GM12878 (cell line): ENCODE results near the gene ZNF416. TPM values are rescaled to one million over a fixed set of nuclear protein-coding genes. Genes with fewer than 3 reads are reported as not detected.

Experiments used
- ATAC-seq: fragments of 200-7000 bp; cut with Tn5 transposase; 3 replicates; pipeline ENCODE4 v1.9.1; 2020; ENCODE audit warnings: mild to moderate bottlenecking, moderate library complexity
- BruUV-seq: library from RNA; stranded (reverse); fragments of 400-500 nt; replicated peaks from 2 replicates; lab custom pipeline; 2021; lab: Mats Ljungman, UMichigan
- CTCF ChIA-PET: fragments of 300-600 bp; sonication (Branson Sonifier 250); formaldehyde crosslinking; extraction: SDS; loops from one replicate; lab custom pipeline; 2021; ENCODE audit warnings: inconsistent platforms; lab: Yijun Ruan, JAX
- POLR2A ChIA-PET: fragments of 350-600 bp; formaldehyde crosslinking; extraction: SDS; loops from one replicate; lab custom pipeline; 2021; ENCODE audit warnings: inconsistent platforms; lab: Charles Lee
- RAD21 ChIA-PET: fragments of 300-600 bp; sonication (Branson Sonifier 250); formaldehyde crosslinking; loops from one replicate; lab custom pipeline; 2023; ENCODE audit warnings: antibody characterized with exemption; ENCODE audit not compliant: unreplicated experiment; lab: Charles Lee
- SMC1A ChIA-PET: fragments of 300-600 bp; sonication (Branson Sonifier 250); formaldehyde crosslinking; loops from one replicate; lab custom pipeline; 2023; ENCODE audit not compliant: unreplicated experiment, uncharacterized antibody; lab: Charles Lee
- DNase-seq: peaks from one replicate; pipeline ENCODE4 v3.0.0-alpha.2; 2011; ENCODE audit warnings: low read depth, low spot score
- FAIRE-seq: peaks from 3 replicates; lab custom pipeline; 2011; peaks lifted over from hg19 to GRCh38; lab: Jason Lieb, UNC
- H2AFZ ChIP-seq: 2 replicates; pipeline ENCODE4 v1.6.0; 2011; ENCODE audit warnings: low read depth, low read length, control low read depth; ENCODE audit not compliant: control insufficient read depth
- H3K27ac ChIP-seq: 2 replicates; pipeline ENCODE4 v1.5.1; 2011; ENCODE audit warnings: control low read depth; ENCODE audit not compliant: control insufficient read depth, insufficient read depth
- H3K27me3 ChIP-seq, 2 experiments: replicated peaks in 1 of 2; 2 replicates each; pipeline versions ENCODE4 v1.6.0 to v1.6.1; 2011; ENCODE audit warnings: low read length in 1 of 2; ENCODE audit not compliant: control insufficient read depth in 2 of 2, insufficient read depth in 2 of 2
- H3K36me3 ChIP-seq, 2 experiments: 2 replicates each; pipeline ENCODE4 v1.5.1; 2011; ENCODE audit warnings: low read length in 1 of 2; ENCODE audit not compliant: control insufficient read depth in 2 of 2, insufficient read depth in 2 of 2
- H3K4me1 ChIP-seq: 2 replicates; pipeline ENCODE4 v1.6.1; 2011; ENCODE audit warnings: mild to moderate bottlenecking, low read length, moderate library complexity, mixed read lengths; ENCODE audit not compliant: control insufficient read depth, insufficient read depth
- H3K4me2 ChIP-seq: 2 replicates; pipeline ENCODE4 v1.6.0; 2011; ENCODE audit warnings: control low read depth; ENCODE audit not compliant: control insufficient read depth, insufficient read depth
- H3K4me3 ChIP-seq: fragments of 200-600 bp; sonication (generic); 2 replicates; pipeline ENCODE4 v1.5.1; 2016
- H3K79me2 ChIP-seq: 2 replicates; pipeline ENCODE4 v1.6.0; 2011; ENCODE audit warnings: low read length; ENCODE audit not compliant: control insufficient read depth, insufficient read depth
- H3K9ac ChIP-seq: 2 replicates; pipeline ENCODE4 v1.8.0; 2011; ENCODE audit warnings: low read length, control low read depth, mixed read lengths; ENCODE audit not compliant: control insufficient read depth, insufficient read depth
- H3K9me3 ChIP-seq: replicated peaks from 3 replicates; pipeline ENCODE4 v1.5.1; 2011; ENCODE audit warnings: mild to moderate bottlenecking, low read length; ENCODE audit not compliant: control insufficient read depth, insufficient read depth
- H4K20me1 ChIP-seq: 2 replicates; pipeline ENCODE4 v1.6.0; 2011; ENCODE audit not compliant: control insufficient read depth, insufficient read depth
- ATF7 ChIP-seq: fragments of 450-650 bp; IDR thresholded peaks from 2 replicates; pipeline ENCODE4 v1.6.1; 2016; ENCODE audit warnings: low read depth, mild to moderate bottlenecking
- BCLAF1 ChIP-seq: fragments of 450-650 bp; IDR thresholded peaks from 2 replicates; pipeline ENCODE4 v1.6.1; 2017; ENCODE audit warnings: antibody characterized with exemption, mild to moderate bottlenecking, moderate library complexity
- CBFB ChIP-seq: IDR thresholded peaks from 2 replicates; pipeline ENCODE4 v1.6.1; 2016; ENCODE audit warnings: antibody characterized with exemption, low read depth
- ETV6 ChIP-seq, 2 experiments: fragments of 450-650 bp in 1 of 2; IDR thresholded peaks in 1 of 2; conservative IDR thresholded peaks in 1 of 2; 2 replicates each; pipeline ENCODE4 v1.6.1; 2014; ENCODE audit warnings: antibody characterized with exemption in 1 of 2, borderline replicate concordance in 1 of 2, low read depth in 1 of 2, mild to moderate bottlenecking in 1 of 2, moderate library complexity in 1 of 2
- NBN ChIP-seq: fragments of 450-650 bp; IDR thresholded peaks from 2 replicates; pipeline ENCODE4 v1.6.1; 2016
- NFYA ChIP-seq: IDR thresholded peaks from 2 replicates; pipeline ENCODE4 v1.6.1; 2011; ENCODE audit warnings: low read depth, mild to moderate bottlenecking, low read length, improper control_type of control experiment, borderline replicate concordance
- NRF1 ChIP-seq: conservative IDR thresholded peaks from 2 replicates; pipeline ENCODE4 v1.6.1; 2011; ENCODE audit warnings: mild to moderate bottlenecking, low read depth, low read length, improper control_type of control experiment
- POLR2AphosphoS2 ChIP-seq: IDR thresholded peaks from 2 replicates; pipeline ENCODE4 v1.6.1; 2011; ENCODE audit warnings: low read depth, mild to moderate bottlenecking, low read length, improper control_type of control experiment, moderate library complexity
- POU2F2 ChIP-seq: IDR thresholded peaks from 3 replicates; pipeline ENCODE4 v1.6.1; 2011; ENCODE audit warnings: low read depth, mild to moderate bottlenecking, low read length, borderline replicate concordance
- RFX5 ChIP-seq: IDR thresholded peaks from 2 replicates; pipeline ENCODE4 v1.6.1; 2011; ENCODE audit warnings: low read depth, low read length, improper control_type of control experiment
- SREBF2 ChIP-seq: IDR thresholded peaks from 2 replicates; pipeline ENCODE4 v1.6.1; 2012; ENCODE audit warnings: mild to moderate bottlenecking, low read length
- ZBTB40 ChIP-seq: fragments of 450-650 bp; IDR thresholded peaks from 2 replicates; pipeline ENCODE4 v1.6.1; 2016; ENCODE audit warnings: mild to moderate bottlenecking, moderate library complexity, borderline replicate concordance
- ZNF207 ChIP-seq: fragments of 450-650 bp; IDR thresholded peaks from 2 replicates; pipeline ENCODE4 v1.6.1; 2014; ENCODE audit warnings: antibody characterized with exemption, mild to moderate bottlenecking, borderline replicate concordance
- WGBS: methylation state at CpG from one replicate; pipeline ENCODE4 v1.1.6; 2016; ENCODE audit warnings: low lambda C conversion rate; ENCODE audit not compliant: insufficient replicate concordance, insufficient coverage; ENCODE audit errors: missing lambda C conversion rate; 5-methylcytosine and 5-hydroxymethylcytosine counted together
- in situ Hi-C: fragments of 300-500 bp; cut with MboI; formaldehyde crosslinking; loops from 9 replicates; pipeline ENCODE4 v1.14.3; 2018; ENCODE audit warnings: mixed read lengths
- intact Hi-C: fragments of 100-400 bp; cut with micrococcal nuclease; formaldehyde crosslinking; loops from one replicate; pipeline ENCODE4 v1.14.2; 2022; ENCODE audit not compliant: unreplicated experiment
- polyA plus RNA-seq, 11 experiments: library from polyadenylated mRNA; depleted of rRNA in 4 of 11; unstranded in 6 of 11; stranded (reverse) in 5 of 11; fragments of >200 nt; fragmentation: Nextera tagmentation in 4 of 11; fragmentation: Illumina TruSeq in 1 of 11; extraction: Ambion mirVana in 4 of 11; extraction: Trizol in 1 of 11; gene quantifications; 1 replicate in 1 of 11; 2 replicates in 10 of 11; pipeline versions ENCODE4 v1.2.1 to v1.2.3, GENCODE V29; 2011 to 2016; ENCODE audit warnings: inconsistent platforms in 2 of 11, missing spikeins in 2 of 11, low read depth in 1 of 11
- total RNA-seq, 4 experiments: library from RNA; depleted of rRNA in 3 of 4; stranded (reverse); fragments of >200 nt in 3 of 4; fragmentation: Illumina TruSeq in 1 of 4; extraction: Trizol in 1 of 4; gene quantifications; 2 replicates each; pipeline versions ENCODE4 v1.2.1 to v1.2.3, GENCODE V29; 2013 to 2021
- TF ChIP-seq, protein P1 (sequence below): fragments of 450-650 bp; IDR thresholded peaks from 2 replicates; pipeline ENCODE4 v1.6.1; 2016; ENCODE audit warnings: mild to moderate bottlenecking

The ZNF416 gene
- total and polyA plus RNA-seq, 10 of the 15 experiments (the other 5 are each of a cell fraction or from before 2014, with no cell fraction given) = 1.2 to 5.4 (median 4.7) TPM

- DNase-seq (peak; percentile 52), FAIRE-seq (peak; percentile 23), ATAC-seq (peak; percentile 100)
- in situ Hi-C loops (no loop called here), intact Hi-C loops (loop anchor here (1.0 kb wide), 1 partner anchor 36 kb away; the partner anchor contains the start of gene ZNF416)
- peak within 1 kb of the TSS; percentile 67 for H3K27ac ChIP-seq
- H3K4me2 ChIP-seq = peak within 1 kb of the TSS; percentile 79
- H4K20me1 ChIP-seq = no peaks in the 10 kb centered on the region
- H2AFZ ChIP-seq = peak within 1 kb of the TSS; percentile 93
- peak within 1 kb of the TSS; percentile 74 for H3K9ac ChIP-seq
- H3K36me3 ChIP-seq = peaks cover 3 to 11% of the 10 kb centered on the region in 2 experiments; a peak in 2 of 4 replicates
- no peaks in the 10 kb centered on the region for H3K27me3 ChIP-seq
- peak within 1 kb of the TSS; percentile 88 for H3K4me3 ChIP-seq
- ChIA-PET POLR2A (interaction anchor here (1.0 kb wide), 1 partner anchor 19 kb away, joined by 4 read pairs; the partner anchor contains the start of gene ZNF211), SMC1A (interaction anchor here (1.2 to 1.3 kb wide), 2 partner anchors 56 to 68 kb away, joined by 3 to 5 read pairs; partner anchors contain the start of gene ZNF551), CTCF (interaction anchor here (0.9 to 1.3 kb wide), 2 partner anchors 14 to 20 kb away, joined by 3 to 4 read pairs; no protein-coding TSS in a partner anchor), RAD21 (no interaction called here)
- peaks cover 48% of the 10 kb centered on the region for H3K9me3 ChIP-seq
- peaks cover 14% of the 10 kb centered on the region for H3K79me2 ChIP-seq
- H3K4me1 ChIP-seq = no peaks in the 10 kb centered on the region
- WGBS = 7% methylated on average over 41 of the region's 64 CpGs
- BruUV-seq = no TSS peak
- peak; percentile 92 for TF ChIP-seq ZBTB40
- no peak for TF ChIP-seq ZNF207
- TF ChIP-seq NBN = 0 out of 2 replicates have a peak, but pooled peaks have one; percentile 20
- TF ChIP-seq RFX5 = no peak
- TF ChIP-seq NRF1 = no peak
- TF ChIP-seq POU2F2 = 0 out of 3 replicates have a peak, but pooled peaks have one; percentile 13
- TF ChIP-seq NFYA = no peak
- TF ChIP-seq BCLAF1 = no peak
- TF ChIP-seq SREBF2 = peak; percentile 53
- TF ChIP-seq, protein P1, sequence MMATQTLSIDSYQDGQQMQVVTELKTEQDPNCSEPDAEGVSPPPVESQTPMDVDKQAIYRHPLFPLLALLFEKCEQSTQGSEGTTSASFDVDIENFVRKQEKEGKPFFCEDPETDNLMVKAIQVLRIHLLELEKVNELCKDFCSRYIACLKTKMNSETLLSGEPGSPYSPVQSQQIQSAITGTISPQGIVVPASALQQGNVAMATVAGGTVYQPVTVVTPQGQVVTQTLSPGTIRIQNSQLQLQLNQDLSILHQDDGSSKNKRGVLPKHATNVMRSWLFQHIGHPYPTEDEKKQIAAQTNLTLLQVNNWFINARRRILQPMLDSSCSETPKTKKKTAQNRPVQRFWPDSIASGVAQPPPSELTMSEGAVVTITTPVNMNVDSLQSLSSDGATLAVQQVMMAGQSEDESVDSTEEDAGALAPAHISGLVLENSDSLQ = peak; percentile 36; the same call in 1 of the 2 replicates
- 0 out of 2 replicates have a peak, but pooled peaks have one; percentile 51 for TF ChIP-seq POLR2AphosphoS2
- TF ChIP-seq ETV6 (conservative IDR thresholded peaks at IDR 0.05 in 1 of 2, IDR thresholded peaks at IDR 0.05 in 1 of 2; ENCODE audit: borderline replicate concordance in 1 of 2, low read depth in 1 of 2) = no peak
- TF ChIP-seq CBFB = 0 out of 2 replicates have a peak, but pooled peaks have one; percentile 28
- TF ChIP-seq ATF7 = no peak
These were observed 35.4 kb upstream of the ZNF416 start, which contains the start of gene ZNF134 for GRCh38 chr19:57613941-57614743. Gene ZNF134 (plus strand): TSS chr19:57614242. CDS start chr19:57619469, 5,227 bp downstream.
